GM12878 (cell line): ENCODE measurements around the gene BIRC6. TPM values are rescaled to one million over a fixed set of nuclear protein-coding genes. Genes with fewer than 3 reads are reported as not detected.

Experiments used
- ATAC-seq: fragments of 200-7000 bp; cut with Tn5 transposase; 3 replicates; pipeline ENCODE4 v1.9.1; 2020; ENCODE audit warnings: mild to moderate bottlenecking, moderate library complexity
- BruUV-seq: library from RNA; stranded (reverse); fragments of 400-500 nt; replicated peaks from 2 replicates; lab custom pipeline; 2021; lab: Mats Ljungman, UMichigan
- CTCF ChIA-PET: fragments of 300-600 bp; sonication (Branson Sonifier 250); formaldehyde crosslinking; extraction: SDS; loops from one replicate; lab custom pipeline; 2021; ENCODE audit warnings: inconsistent platforms; lab: Yijun Ruan, JAX
- POLR2A ChIA-PET: fragments of 350-600 bp; formaldehyde crosslinking; extraction: SDS; loops from one replicate; lab custom pipeline; 2021; ENCODE audit warnings: inconsistent platforms; lab: Charles Lee
- RAD21 ChIA-PET: fragments of 300-600 bp; sonication (Branson Sonifier 250); formaldehyde crosslinking; loops from one replicate; lab custom pipeline; 2023; ENCODE audit warnings: antibody characterized with exemption; ENCODE audit not compliant: unreplicated experiment; lab: Charles Lee
- SMC1A ChIA-PET: fragments of 300-600 bp; sonication (Branson Sonifier 250); formaldehyde crosslinking; loops from one replicate; lab custom pipeline; 2023; ENCODE audit not compliant: unreplicated experiment, uncharacterized antibody; lab: Charles Lee
- DNase-seq: peaks from one replicate; pipeline ENCODE4 v3.0.0-alpha.2; 2011; ENCODE audit warnings: low read depth, low spot score
- FAIRE-seq: peaks from 3 replicates; lab custom pipeline; 2011; peaks lifted over from hg19 to GRCh38; lab: Jason Lieb, UNC
- H2AFZ ChIP-seq: 2 replicates; pipeline ENCODE4 v1.6.0; 2011; ENCODE audit warnings: low read depth, low read length, control low read depth; ENCODE audit not compliant: control insufficient read depth
- H3K27ac ChIP-seq: 2 replicates; pipeline ENCODE4 v1.5.1; 2011; ENCODE audit warnings: control low read depth; ENCODE audit not compliant: control insufficient read depth, insufficient read depth
- H3K27me3 ChIP-seq, 2 experiments: replicated peaks in 1 of 2; 2 replicates each; pipeline versions ENCODE4 v1.6.0 to v1.6.1; 2011; ENCODE audit warnings: low read length in 1 of 2; ENCODE audit not compliant: control insufficient read depth in 2 of 2, insufficient read depth in 2 of 2
- H3K36me3 ChIP-seq, 2 experiments: 2 replicates each; pipeline ENCODE4 v1.5.1; 2011; ENCODE audit warnings: low read length in 1 of 2; ENCODE audit not compliant: control insufficient read depth in 2 of 2, insufficient read depth in 2 of 2
- H3K4me1 ChIP-seq: 2 replicates; pipeline ENCODE4 v1.6.1; 2011; ENCODE audit warnings: mild to moderate bottlenecking, low read length, moderate library complexity, mixed read lengths; ENCODE audit not compliant: control insufficient read depth, insufficient read depth
- H3K4me2 ChIP-seq: 2 replicates; pipeline ENCODE4 v1.6.0; 2011; ENCODE audit warnings: control low read depth; ENCODE audit not compliant: control insufficient read depth, insufficient read depth
- H3K4me3 ChIP-seq: fragments of 200-600 bp; sonication (generic); 2 replicates; pipeline ENCODE4 v1.5.1; 2016
- H3K79me2 ChIP-seq: 2 replicates; pipeline ENCODE4 v1.6.0; 2011; ENCODE audit warnings: low read length; ENCODE audit not compliant: control insufficient read depth, insufficient read depth
- H3K9ac ChIP-seq: 2 replicates; pipeline ENCODE4 v1.8.0; 2011; ENCODE audit warnings: low read length, control low read depth, mixed read lengths; ENCODE audit not compliant: control insufficient read depth, insufficient read depth
- H3K9me3 ChIP-seq: replicated peaks from 3 replicates; pipeline ENCODE4 v1.5.1; 2011; ENCODE audit warnings: mild to moderate bottlenecking, low read length; ENCODE audit not compliant: control insufficient read depth, insufficient read depth
- H4K20me1 ChIP-seq: 2 replicates; pipeline ENCODE4 v1.6.0; 2011; ENCODE audit not compliant: control insufficient read depth, insufficient read depth
- ATF7 ChIP-seq: fragments of 450-650 bp; IDR thresholded peaks from 2 replicates; pipeline ENCODE4 v1.6.1; 2016; ENCODE audit warnings: low read depth, mild to moderate bottlenecking
- BRCA1 ChIP-seq: IDR thresholded peaks from 2 replicates; pipeline ENCODE4 v1.6.1; 2011; ENCODE audit warnings: low read depth, low read length, improper control_type of control experiment
- CBX5 ChIP-seq: sonication (generic); IDR thresholded peaks from 2 replicates; pipeline ENCODE4 v1.6.1; 2016; ENCODE audit warnings: low read depth, moderate library complexity, mild to moderate bottlenecking, inconsistent platforms
- CEBPB ChIP-seq, 2 experiments: fragments of 150-350 bp in 1 of 2; IDR thresholded peaks; 2 replicates each; pipeline ENCODE4 v1.6.1; 2012 to 2014; ENCODE audit warnings: low read depth in 2 of 2, low read length in 2 of 2, borderline replicate concordance in 1 of 2, inconsistent platforms in 1 of 2
- CHD1 ChIP-seq: IDR thresholded peaks from 2 replicates; pipeline ENCODE4 v1.6.1; 2012; ENCODE audit warnings: low read depth, low read length, improper control_type of control experiment
- ESRRA ChIP-seq: IDR thresholded peaks from 2 replicates; pipeline ENCODE4 v1.6.1; 2012; ENCODE audit warnings: mild to moderate bottlenecking, low read length, improper control_type of control experiment
- HCFC1 ChIP-seq: fragments of 150-350 bp; IDR thresholded peaks from 2 replicates; pipeline ENCODE4 v1.6.1; 2014; ENCODE audit warnings: low read length
- IKZF1 ChIP-seq: fragments of 450-650 bp; conservative IDR thresholded peaks from 2 replicates; pipeline ENCODE4 v1.6.1; 2017; ENCODE audit warnings: antibody characterized with exemption, mild to moderate bottlenecking
- KAT2A ChIP-seq: conservative IDR thresholded peaks from 2 replicates; pipeline ENCODE4 v1.6.1; 2011; ENCODE audit warnings: low read depth, low read length; ENCODE audit not compliant: control insufficient read depth
- MTA2 ChIP-seq: fragments of 450-650 bp; IDR thresholded peaks from 2 replicates; pipeline ENCODE4 v1.6.1; 2016; ENCODE audit warnings: low read depth, mild to moderate bottlenecking, moderate library complexity
- MXI1 ChIP-seq: fragments of 150-350 bp; IDR thresholded peaks from 2 replicates; pipeline ENCODE4 v1.6.1; 2011; ENCODE audit warnings: low read depth, mild to moderate bottlenecking, inconsistent platforms, low read length, improper control_type of control experiment
- PAX5 ChIP-seq: IDR thresholded peaks from 2 replicates; pipeline ENCODE4 v1.6.1; 2011; ENCODE audit warnings: low read depth, low read length, borderline replicate concordance
- PKNOX1 ChIP-seq: fragments of 450-650 bp; IDR thresholded peaks from 2 replicates; pipeline ENCODE4 v1.6.1; 2016; ENCODE audit warnings: mild to moderate bottlenecking
- POU2F2 ChIP-seq: IDR thresholded peaks from 3 replicates; pipeline ENCODE4 v1.6.1; 2011; ENCODE audit warnings: low read depth, mild to moderate bottlenecking, low read length, borderline replicate concordance
- SP1 ChIP-seq: IDR thresholded peaks from one replicate; pipeline ENCODE4 v1.6.1; 2011; ENCODE audit warnings: low read depth, low read length
- ZNF384 ChIP-seq: IDR thresholded peaks from 2 replicates; pipeline ENCODE4 v1.6.1; 2012; ENCODE audit warnings: low read depth, mild to moderate bottlenecking, low read length, improper control_type of control experiment, borderline replicate concordance
- WGBS: methylation state at CpG from one replicate; pipeline ENCODE4 v1.1.6; 2016; ENCODE audit warnings: low lambda C conversion rate; ENCODE audit not compliant: insufficient replicate concordance, insufficient coverage; ENCODE audit errors: missing lambda C conversion rate; 5-methylcytosine and 5-hydroxymethylcytosine counted together
- in situ Hi-C: fragments of 300-500 bp; cut with MboI; formaldehyde crosslinking; loops from 9 replicates; pipeline ENCODE4 v1.14.3; 2018; ENCODE audit warnings: mixed read lengths
- intact Hi-C: fragments of 100-400 bp; cut with micrococcal nuclease; formaldehyde crosslinking; loops from one replicate; pipeline ENCODE4 v1.14.2; 2022; ENCODE audit not compliant: unreplicated experiment
- polyA plus RNA-seq, 11 experiments: library from polyadenylated mRNA; depleted of rRNA in 4 of 11; unstranded in 6 of 11; stranded (reverse) in 5 of 11; fragments of >200 nt; fragmentation: Nextera tagmentation in 4 of 11; fragmentation: Illumina TruSeq in 1 of 11; extraction: Ambion mirVana in 4 of 11; extraction: Trizol in 1 of 11; gene quantifications; 1 replicate in 1 of 11; 2 replicates in 10 of 11; pipeline versions ENCODE4 v1.2.1 to v1.2.3, GENCODE V29; 2011 to 2016; ENCODE audit warnings: inconsistent platforms in 2 of 11, missing spikeins in 2 of 11, low read depth in 1 of 11
- total RNA-seq, 4 experiments: library from RNA; depleted of rRNA in 3 of 4; stranded (reverse); fragments of >200 nt in 3 of 4; fragmentation: Illumina TruSeq in 1 of 4; extraction: Trizol in 1 of 4; gene quantifications; 2 replicates each; pipeline versions ENCODE4 v1.2.1 to v1.2.3, GENCODE V29; 2013 to 2021
- TF ChIP-seq, protein P1 (sequence below): fragments of 450-650 bp; IDR thresholded peaks from 2 replicates; pipeline ENCODE4 v1.6.1; 2017; ENCODE audit warnings: mild to moderate bottlenecking

BIRC6 gene
- total and polyA plus RNA-seq, 10 of the 15 experiments (the other 5 are each of a cell fraction or from before 2014, with no cell fraction given): 18.8 to 118 (median 55.0) TPM

DNA sequence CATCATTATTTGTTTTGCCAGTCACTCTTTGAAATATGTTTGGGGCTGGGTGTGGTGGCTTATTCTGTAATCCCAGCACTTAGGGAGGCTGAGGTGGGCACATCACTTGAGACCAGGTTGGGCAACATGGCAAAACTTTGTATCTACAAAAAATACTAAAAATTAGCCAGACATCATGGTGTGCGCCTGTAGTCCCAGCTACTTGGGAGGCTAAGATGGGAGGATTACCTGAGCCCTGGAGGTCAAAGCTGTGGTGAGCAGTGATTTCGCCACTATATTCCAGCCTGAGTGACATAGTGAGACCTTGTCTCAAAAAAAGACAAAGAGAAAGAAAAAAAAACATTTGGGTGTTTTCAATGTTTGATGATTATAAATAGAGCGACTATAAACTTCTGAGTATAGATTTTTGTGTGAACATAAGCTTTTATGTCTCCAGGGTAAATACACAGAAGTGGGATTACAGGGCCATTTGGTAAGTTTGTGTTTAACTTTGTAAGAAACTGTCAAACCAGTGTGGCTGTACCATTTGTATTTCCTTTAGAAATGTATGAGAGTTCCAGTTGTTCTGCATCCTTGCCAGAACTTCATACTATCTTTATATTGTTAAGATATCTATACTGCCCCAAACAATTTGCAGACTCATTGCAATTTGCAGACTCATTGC lies 15.8 kb downstream of the BIRC6 start:
- no peak overlapping the region for H3K4me3 ChIP-seq
- FAIRE-seq (no peak), ATAC-seq (no peak), DNase-seq (no peak)
- H2AFZ ChIP-seq: no peak overlapping the region
- peaks cover 91% of the 10 kb centered on the region for H3K79me2 ChIP-seq
- H3K27me3 ChIP-seq: no peaks in the 10 kb centered on the region
- H3K36me3 ChIP-seq: no peaks in the 10 kb centered on the region
- no peaks in the 10 kb centered on the region; the same call in 1 of the 2 replicates for H4K20me1 ChIP-seq
- no peak overlapping the region for H3K4me2 ChIP-seq
- in situ Hi-C loops: no loop called here
- POLR2A ChIA-PET: interaction anchor here (0.9 kb wide), 1 partner anchor 11 kb away, joined by 3 read pairs; no protein-coding TSS in a partner anchor
- H3K27ac ChIP-seq: no peak overlapping the region
- H3K4me1 ChIP-seq: 0 out of 2 replicates have a peak, but pooled peaks cover 3% of the 10 kb centered on the region
- H3K9ac ChIP-seq: no peak overlapping the region
- CTCF ChIA-PET: no interaction called here
- BruUV-seq: no TSS peak
- WGBS: 100% methylated on average over 3 of the region's 3 CpGs
- SMC1A ChIA-PET: interaction anchor here (0.7 kb wide), 2 partner anchors 22 to 83 kb away, joined by 3 read pairs; no protein-coding TSS in a partner anchor
- RAD21 ChIA-PET: no interaction called here
- intact Hi-C loops: no loop called here
- H3K9me3 ChIP-seq: no peaks in the 10 kb centered on the region
- TF ChIP-seq ESRRA (no peak), CHD1 (no peak), CEBPB (IDR thresholded peaks at IDR 0.05; ENCODE audit: borderline replicate concordance in 1 of 2, low read depth in 2 of 2, low read length in 2 of 2) (no peak), IKZF1 (no peak), ATF7 (no peak), SP1 (no peak), KAT2A (no peak), MTA2 (no peak), MXI1 (no peak), CBX5 (no peak), BRCA1 (no peak), PKNOX1 (no peak), HCFC1 (no peak), POU2F2 (no peak), PAX5 (no peak), ZNF384 (no peak)
- TF ChIP-seq, protein P1, sequence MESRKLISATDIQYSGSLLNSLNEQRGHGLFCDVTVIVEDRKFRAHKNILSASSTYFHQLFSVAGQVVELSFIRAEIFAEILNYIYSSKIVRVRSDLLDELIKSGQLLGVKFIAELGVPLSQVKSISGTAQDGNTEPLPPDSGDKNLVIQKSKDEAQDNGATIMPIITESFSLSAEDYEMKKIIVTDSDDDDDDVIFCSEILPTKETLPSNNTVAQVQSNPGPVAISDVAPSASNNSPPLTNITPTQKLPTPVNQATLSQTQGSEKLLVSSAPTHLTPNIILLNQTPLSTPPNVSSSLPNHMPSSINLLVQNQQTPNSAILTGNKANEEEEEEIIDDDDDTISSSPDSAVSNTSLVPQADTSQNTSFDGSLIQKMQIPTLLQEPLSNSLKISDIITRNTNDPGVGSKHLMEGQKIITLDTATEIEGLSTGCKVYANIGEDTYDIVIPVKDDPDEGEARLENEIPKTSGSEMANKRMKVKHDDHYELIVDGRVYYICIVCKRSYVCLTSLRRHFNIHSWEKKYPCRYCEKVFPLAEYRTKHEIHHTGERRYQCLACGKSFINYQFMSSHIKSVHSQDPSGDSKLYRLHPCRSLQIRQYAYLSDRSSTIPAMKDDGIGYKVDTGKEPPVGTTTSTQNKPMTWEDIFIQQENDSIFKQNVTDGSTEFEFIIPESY: no peak
